Superior temporal gyrus (tissue), 1 donor: ENCODE data around the gene CARMIL1.

Experiments used
- DNase-seq: peaks from one replicate; pipeline ENCODE4 v3.0.0-alpha.2; 2016; ENCODE audit errors: extremely low spot score

The CARMIL1 gene

DNA sequence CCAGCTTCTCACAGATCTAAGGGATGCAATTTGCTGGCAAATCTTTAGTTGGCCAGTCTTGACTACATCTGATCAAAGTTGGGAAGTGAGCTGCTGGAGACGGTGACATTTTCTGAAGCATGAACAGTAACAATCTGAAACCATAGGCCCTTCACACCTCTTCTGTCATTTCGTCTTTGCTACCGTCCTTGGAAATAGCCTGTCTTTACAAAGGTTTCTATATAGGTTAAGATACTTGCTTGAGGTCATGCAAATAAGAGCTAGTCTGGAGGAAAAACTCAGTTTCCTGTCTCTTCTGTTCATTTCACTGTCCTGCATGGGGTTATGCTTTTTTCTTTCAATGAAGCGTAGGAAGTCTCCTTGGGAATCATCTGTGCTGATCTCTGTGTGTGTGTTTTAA is 55.6 kb downstream of the CARMIL1 start:
- no peak for DNase-seq

GRCh38 chr6:25336996-25337395 is 57.8 kb downstream of the CARMIL1 start:
- DNase-seq = no peak

- no peak for DNase-seq
These were observed 58.3 kb downstream of the CARMIL1 start for GRCh38 chr6:25337431-25337830.

DNA sequence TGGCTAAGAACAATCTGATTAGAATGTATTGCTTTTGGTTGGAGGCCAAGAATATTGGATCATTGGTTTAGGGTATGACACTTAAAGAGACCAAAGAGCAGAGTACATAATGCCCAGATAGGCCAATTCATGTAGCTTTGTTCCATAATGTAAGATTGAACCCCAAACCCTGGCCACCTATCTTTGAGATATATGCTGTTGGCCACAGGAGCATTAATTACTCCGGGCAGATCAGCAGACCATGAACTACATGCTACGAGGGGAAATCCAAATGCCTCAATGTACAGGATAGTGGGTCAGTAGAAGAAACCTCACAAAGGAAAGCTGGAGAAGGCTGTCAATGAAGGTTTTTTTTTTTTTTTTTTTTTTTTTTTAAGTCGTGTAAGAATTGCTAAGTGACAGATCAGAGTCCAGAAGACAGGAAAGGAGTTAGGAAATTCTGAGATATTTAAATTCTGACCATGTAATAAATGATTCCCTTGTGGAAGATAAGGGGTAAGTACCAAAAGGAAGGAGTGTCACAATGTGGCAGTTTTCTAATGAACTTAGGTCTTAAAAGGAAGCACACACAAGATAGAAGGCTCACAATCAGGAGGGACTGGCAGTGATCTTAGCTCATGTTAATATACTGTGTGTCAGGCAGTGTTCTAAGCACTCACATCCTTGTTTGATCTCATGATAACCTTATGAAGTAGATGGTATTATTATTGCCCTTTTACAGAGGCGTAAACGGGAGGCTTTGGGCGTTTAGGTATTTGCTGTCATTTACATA is 61.4 kb downstream of the CARMIL1 start:
- no peak for DNase-seq

DNA sequence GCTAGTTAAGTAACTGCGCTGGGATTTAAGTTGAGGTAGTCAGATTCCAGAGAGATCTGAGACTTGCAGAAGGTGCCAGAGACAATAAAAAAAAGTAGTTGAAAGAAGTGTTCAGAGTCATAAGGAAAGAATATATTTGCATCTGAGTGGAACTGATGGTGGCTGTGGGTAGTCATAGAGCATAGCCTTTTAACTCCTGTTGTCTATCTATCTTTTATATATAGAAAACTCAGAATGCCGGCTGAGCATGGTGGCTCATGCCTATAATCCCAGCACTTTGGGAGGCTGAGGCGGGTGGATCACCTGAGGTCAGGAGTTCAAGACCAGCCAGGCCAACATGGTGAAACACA is 62.0 kb downstream of the CARMIL1 start:
- no peak for DNase-seq

GRCh38 chr6:25341923-25342619 is 62.9 kb downstream of the CARMIL1 start:
- no peak for DNase-seq

DNA sequence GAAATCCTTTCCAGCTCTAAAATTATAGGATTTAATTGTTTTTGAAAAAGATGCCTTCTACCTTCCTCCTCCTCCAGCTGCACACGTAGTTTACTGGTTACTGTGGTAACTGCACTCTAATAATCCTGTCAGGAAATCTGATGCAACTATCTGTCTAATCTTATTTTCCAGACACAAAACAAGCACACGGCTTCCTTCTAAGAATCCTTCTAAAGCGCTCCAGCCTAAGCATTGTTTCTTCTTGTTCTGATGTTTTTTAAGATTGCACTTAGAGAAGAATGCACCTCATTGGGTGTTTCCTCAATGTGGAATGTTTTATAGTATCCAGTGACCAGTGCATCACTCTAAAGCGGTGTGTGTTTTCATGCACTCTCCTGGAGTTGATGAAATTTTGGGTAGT is 63.6 kb downstream of the CARMIL1 start:
- DNase-seq = no peak

DNA sequence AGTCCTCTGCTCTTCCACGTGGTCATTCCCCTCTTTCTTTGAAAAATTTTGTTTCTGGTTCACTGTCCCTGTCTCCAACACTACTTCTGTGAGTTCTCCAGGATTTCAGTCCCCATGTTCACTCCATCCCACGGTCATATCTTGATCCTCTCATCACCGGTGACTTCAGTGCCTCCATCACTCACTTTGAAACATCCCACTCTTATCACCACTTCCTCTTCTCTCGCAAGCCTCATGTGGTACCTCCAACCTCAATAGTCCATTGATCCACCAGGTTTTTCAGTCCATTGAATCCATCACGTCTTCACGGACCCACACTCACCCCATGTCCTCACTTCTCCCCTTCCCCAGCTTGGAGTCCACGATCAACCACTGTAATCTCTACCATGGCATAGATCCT is 64.8 kb downstream of the CARMIL1 start:
- no peak for DNase-seq

DNA sequence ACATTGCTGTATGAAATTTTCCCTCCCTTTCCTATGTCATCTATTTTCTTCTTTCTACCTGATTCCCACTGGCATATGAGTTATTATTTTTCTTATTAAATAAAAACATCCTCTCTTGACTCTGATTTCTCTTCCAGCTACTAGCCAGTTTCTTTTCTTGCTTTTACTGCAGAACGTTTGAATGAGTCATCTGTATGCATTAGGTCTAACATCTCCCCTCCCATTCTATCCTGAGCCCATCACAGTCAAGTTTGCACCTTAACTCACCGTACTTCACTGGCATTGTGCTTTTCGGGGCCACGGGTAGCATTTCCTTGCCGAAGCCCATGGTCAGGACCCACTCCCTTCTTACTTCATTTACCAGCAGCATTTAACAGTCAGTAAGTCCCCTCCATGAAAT is 65.7 kb downstream of the CARMIL1 start:
- DNase-seq = no peak

DNA sequence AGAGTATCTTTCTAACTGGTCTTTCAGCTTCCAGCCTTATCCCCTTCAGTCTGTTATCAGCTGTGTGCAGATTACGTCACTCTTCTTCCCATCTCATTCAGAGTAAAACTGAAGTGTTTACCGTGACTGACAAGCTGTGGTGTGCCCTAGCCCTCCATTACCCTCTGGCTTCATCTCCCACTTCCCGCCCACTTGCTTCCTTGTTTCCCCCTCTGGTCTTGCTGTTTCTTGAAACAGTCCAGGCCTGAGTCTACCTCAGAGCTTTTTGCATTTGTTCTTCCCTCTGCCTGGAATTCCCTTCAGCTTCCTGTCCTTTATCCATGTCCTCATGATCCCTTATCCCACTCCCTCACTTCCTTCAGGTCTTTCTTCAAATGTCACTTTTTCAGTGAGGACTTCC is 66.9 kb downstream of the CARMIL1 start:
- DNase-seq = no peak

DNA sequence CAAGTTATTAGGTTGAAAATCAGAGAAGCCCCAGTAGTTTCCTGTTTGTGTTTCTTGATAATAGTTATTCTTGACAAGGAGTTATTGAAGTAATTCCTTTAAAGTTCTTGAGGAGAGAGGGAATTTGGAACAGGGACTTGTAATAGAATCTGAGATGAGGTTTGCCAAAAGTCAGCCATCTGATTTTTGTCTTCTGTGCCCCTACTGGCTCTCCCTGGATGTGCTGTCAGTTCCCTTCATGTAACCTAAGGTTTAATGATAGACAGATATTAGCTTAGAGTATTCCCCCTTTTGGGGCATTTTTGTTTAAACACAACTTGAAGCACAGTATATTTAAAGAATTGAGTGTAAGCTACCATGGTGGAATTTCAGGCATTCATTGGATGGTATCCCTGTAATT is 71.4 kb downstream of the CARMIL1 start:
- DNase-seq = no peak

GRCh38 chr6:25351485-25351884 is 72.3 kb downstream of the CARMIL1 start:
- no peak for DNase-seq

DNA sequence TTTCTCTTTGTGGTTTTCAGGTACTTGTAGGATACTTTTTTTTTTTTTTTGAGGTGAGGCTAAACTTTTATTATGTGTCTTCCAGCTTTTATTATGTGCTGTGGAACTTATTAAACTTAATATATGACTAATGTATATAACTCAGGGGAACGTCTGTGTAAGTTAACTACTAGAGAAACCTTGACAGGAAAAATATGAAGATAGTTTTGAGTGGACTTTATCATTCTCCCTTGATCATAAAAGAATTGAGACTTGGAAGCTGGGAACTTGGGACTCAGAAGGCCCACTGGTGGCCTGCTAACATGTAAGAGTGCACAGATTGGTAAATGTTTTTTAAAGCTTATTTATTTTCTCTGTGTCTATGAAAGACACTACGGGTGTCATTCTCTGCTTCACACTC is 73.1 kb downstream of the CARMIL1 start:
- no peak for DNase-seq

DNA sequence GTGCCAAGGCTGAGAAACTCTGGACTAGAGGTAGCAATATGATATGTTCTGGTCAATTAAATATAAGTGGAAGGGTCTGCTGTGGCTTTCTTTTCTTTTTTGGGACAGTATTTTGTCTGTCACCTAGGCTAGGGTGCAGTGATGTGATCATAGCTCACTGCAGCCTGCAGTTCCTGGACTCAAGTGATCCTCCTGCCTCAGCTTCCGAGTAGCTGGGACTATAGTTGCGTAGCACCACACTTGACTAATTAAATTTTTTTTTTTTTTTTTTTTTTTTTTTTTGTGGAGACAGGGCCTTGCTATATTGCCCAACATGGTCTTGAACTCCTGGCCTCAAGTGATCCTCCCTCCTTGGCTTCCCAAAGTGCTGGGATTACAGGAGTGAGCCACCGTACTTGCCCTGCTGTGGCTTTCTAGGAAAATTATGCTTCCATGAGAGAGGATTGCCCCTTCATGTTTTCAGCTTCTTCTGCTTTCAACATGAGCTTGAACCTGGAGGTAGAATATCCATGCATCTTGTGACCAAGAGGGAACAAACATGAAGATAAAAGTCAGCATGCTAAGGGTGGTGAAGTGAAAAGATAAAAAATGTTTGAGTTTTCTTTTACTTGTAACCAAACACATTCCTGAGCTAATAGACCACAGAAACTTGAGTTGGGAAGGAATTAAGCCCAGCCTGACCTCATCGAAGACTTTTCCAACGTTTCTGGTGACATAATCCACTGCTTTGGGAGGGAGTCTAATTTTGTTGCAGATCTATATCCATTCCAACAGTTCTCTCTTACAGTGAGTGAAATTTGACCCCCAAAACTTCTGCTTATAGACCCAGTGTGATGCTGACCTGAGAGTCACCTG is 75.1 kb downstream of the CARMIL1 start:
- DNase-seq = no peak

- DNase-seq = no peak
These were observed 80.2 kb downstream of the CARMIL1 start for GRCh38 chr6:25359191-25359861.

- DNase-seq = no peak
These were observed 80.7 kb downstream of the CARMIL1 start for GRCh38 chr6:25359891-25360290.

GRCh38 chr6:25360621-25361020 is 81.4 kb downstream of the CARMIL1 start:
- no peak for DNase-seq

DNA sequence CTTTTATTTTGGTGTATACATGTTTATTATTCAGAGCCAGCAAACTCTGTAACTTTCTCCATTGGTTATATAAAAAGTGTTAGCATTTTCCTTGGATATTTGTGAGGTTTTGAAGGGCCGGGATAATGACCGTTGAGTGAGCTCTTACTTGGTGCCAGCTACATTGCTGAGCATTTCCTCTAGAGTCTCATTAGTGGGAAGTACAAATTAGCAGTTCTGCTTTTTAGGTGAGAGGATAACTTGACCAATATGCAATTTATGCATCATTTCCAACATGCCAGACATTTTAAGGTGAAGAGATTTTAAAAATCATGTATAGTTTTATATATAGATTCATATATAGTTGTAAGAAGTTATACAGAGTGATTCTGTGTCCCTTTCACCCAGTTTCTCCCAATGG is 84.3 kb downstream of the CARMIL1 start:
- no peak for DNase-seq

GRCh38 chr6:25365154-25365553 is 86.0 kb downstream of the CARMIL1 start:
- DNase-seq = peak; percentile 57

DNA sequence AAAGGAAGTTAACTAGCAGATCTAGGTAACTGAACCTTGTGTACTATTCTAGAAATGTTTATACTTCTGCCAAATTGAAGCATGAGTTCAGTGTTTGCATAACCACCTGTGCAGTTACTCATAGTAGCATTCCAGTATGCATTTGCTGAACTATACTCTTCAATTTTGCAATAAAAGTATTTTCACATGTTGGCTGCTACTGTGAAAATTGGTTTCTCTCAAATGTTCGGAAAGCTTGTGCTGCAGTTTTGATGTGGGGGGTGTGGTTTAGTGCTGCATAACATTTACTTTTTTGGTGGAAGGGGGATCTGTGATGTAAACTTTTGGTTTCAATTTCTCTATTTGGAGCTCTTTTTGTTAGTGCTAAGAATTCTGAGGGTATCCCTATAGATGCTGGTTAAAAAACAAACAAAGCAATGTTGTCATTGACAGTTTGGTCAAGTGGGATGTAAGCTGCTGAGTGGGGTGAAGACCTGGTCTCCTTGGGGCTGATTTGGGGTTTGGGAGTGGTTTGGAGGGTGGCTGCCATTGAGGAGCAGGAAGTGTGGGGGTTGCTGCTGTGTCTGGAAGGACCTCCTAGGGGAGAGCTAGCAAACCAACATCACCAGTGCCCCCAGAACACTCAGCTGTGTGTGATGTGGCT is 87.8 kb downstream of the CARMIL1 start:
- no peak for DNase-seq

- DNase-seq = no peak
These were observed 89.9 kb downstream of the CARMIL1 start for GRCh38 chr6:25369036-25369432.
